ENCODE measurements around the gene IKZF5.

DNA sequence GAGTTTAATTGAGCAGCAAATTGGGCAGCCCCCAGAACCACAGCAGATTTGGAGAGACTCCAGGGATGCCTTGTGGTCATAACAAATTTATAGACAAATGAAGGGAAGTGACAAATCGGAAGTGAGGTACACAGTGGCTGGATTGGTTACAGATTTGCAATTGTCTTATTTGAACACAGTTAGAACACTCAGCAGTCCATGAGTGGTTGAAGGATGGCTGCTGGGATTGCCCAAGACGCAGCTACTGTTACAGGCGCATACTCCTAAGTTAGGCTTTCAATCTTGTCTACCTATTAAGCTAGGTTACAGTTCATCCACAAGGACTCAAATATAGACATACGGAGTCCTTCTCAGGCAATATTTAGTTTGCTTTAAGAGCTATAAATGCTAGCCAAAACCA is 7.6 kb upstream of the IKZF5 start:
- TF ChIP-seq, protein P1, sequence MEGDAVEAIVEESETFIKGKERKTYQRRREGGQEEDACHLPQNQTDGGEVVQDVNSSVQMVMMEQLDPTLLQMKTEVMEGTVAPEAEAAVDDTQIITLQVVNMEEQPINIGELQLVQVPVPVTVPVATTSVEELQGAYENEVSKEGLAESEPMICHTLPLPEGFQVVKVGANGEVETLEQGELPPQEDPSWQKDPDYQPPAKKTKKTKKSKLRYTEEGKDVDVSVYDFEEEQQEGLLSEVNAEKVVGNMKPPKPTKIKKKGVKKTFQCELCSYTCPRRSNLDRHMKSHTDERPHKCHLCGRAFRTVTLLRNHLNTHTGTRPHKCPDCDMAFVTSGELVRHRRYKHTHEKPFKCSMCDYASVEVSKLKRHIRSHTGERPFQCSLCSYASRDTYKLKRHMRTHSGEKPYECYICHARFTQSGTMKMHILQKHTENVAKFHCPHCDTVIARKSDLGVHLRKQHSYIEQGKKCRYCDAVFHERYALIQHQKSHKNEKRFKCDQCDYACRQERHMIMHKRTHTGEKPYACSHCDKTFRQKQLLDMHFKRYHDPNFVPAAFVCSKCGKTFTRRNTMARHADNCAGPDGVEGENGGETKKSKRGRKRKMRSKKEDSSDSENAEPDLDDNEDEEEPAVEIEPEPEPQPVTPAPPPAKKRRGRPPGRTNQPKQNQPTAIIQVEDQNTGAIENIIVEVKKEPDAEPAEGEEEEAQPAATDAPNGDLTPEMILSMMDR (IDR thresholded peaks at IDR 0.05; ENCODE audit: low read depth, low read length, missing input control), result no peak
- TF ChIP-seq GABPA (IDR thresholded peaks at IDR 0.05 in 1 of 2, conservative IDR thresholded peaks at IDR 0.05 in 1 of 2), result no peak
- TF ChIP-seq RXRA (IDR thresholded peaks at IDR 0.05), result no peak
- no peak for TF ChIP-seq RAD21 (IDR thresholded peaks at IDR 0.05)
- TF ChIP-seq JUND (IDR thresholded peaks at IDR 0.05), result no peak
- TF ChIP-seq, protein P2, sequence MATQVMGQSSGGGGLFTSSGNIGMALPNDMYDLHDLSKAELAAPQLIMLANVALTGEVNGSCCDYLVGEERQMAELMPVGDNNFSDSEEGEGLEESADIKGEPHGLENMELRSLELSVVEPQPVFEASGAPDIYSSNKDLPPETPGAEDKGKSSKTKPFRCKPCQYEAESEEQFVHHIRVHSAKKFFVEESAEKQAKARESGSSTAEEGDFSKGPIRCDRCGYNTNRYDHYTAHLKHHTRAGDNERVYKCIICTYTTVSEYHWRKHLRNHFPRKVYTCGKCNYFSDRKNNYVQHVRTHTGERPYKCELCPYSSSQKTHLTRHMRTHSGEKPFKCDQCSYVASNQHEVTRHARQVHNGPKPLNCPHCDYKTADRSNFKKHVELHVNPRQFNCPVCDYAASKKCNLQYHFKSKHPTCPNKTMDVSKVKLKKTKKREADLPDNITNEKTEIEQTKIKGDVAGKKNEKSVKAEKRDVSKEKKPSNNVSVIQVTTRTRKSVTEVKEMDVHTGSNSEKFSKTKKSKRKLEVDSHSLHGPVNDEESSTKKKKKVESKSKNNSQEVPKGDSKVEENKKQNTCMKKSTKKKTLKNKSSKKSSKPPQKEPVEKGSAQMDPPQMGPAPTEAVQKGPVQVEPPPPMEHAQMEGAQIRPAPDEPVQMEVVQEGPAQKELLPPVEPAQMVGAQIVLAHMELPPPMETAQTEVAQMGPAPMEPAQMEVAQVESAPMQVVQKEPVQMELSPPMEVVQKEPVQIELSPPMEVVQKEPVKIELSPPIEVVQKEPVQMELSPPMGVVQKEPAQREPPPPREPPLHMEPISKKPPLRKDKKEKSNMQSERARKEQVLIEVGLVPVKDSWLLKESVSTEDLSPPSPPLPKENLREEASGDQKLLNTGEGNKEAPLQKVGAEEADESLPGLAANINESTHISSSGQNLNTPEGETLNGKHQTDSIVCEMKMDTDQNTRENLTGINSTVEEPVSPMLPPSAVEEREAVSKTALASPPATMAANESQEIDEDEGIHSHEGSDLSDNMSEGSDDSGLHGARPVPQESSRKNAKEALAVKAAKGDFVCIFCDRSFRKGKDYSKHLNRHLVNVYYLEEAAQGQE (IDR thresholded peaks at IDR 0.05), result no peak
- TF ChIP-seq TAF1 (conservative IDR thresholded peaks at IDR 0.05), result no peak
- no peak for TF ChIP-seq SP1 (IDR thresholded peaks at IDR 0.05)

Data from liver (tissue), 3 donors.